GM12878 (cell line): Measurements from ENCODE around the gene CRBN.

Source experiments
- BCL11A ChIP-seq: IDR thresholded peaks from 2 replicates; pipeline ENCODE4 v1.6.1; 2011; ENCODE audit warnings: low read depth, low read length
- SP1 ChIP-seq: IDR thresholded peaks from one replicate; pipeline ENCODE4 v1.6.1; 2011; ENCODE audit warnings: low read depth, low read length

GRCh38 chr3:3209714-3210113, 30.2 kb upstream of the CRBN start:
- TF ChIP-seq SP1: no peak
- TF ChIP-seq BCL11A: no peak
